Measurements from ENCODE around the gene PAGR1. TPM values are rescaled to one million over a fixed set of nuclear protein-coding genes. Genes with fewer than 3 reads are reported as not detected.

PAGR1 gene
- total RNA-seq, 4 donors from 2014 or later = 28.0 to 33.5 (median 32.1) TPM

DNA sequence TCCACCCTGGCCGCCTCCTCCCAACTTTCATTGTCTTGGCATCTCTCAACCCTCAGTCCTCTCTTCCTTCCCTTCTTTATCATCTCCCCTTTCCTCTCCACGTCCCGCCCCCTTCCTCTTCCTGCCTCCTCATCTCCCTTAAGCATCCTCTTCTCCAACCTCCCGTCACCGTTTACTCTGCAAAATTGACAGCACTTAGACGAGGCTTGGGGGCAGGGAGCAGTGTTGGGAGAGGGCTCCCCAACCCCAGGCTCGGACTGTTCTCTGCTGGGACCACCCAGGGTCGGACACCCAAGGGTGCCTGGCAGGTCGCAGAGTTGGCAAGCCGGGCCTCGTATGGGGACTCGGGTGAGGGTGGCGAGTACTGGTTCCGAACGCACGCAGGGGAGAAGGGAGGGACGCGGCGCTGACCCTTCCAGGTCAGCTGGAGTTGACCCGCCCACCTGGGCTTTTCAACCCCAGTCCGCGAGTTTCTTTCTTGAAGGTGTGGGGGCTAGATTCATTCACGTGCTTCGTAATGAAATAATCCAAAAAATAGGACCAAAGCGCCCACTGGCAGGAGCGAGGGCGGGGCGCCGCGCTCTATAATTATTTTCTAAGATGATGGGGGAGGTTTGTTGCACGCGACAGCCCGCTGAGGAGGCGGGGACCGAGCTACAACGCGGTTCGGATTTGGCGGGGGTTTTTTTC lies 775 bp upstream of the PAGR1 start:
- no peak overlapping the region for H3K4me3 ChIP-seq (ENCODE audit: low read depth, poor library complexity, severe bottlenecking)
- 4 to 8% methylated on average over 39 of the region's 39 CpGs for WGBS, 2 donors
- intact Hi-C loops (cut with DNase I; ENCODE audit: low total_unique reads) = no loop called here
- DNase-seq (ENCODE audit: low spot score in 2 of 2) = peak in 1 of 2 donors; percentile 92
- no peak for TF ChIP-seq POLR2A (IDR thresholded peaks at IDR 0.05)
- TF ChIP-seq, protein P1, sequence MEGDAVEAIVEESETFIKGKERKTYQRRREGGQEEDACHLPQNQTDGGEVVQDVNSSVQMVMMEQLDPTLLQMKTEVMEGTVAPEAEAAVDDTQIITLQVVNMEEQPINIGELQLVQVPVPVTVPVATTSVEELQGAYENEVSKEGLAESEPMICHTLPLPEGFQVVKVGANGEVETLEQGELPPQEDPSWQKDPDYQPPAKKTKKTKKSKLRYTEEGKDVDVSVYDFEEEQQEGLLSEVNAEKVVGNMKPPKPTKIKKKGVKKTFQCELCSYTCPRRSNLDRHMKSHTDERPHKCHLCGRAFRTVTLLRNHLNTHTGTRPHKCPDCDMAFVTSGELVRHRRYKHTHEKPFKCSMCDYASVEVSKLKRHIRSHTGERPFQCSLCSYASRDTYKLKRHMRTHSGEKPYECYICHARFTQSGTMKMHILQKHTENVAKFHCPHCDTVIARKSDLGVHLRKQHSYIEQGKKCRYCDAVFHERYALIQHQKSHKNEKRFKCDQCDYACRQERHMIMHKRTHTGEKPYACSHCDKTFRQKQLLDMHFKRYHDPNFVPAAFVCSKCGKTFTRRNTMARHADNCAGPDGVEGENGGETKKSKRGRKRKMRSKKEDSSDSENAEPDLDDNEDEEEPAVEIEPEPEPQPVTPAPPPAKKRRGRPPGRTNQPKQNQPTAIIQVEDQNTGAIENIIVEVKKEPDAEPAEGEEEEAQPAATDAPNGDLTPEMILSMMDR (IDR thresholded peaks at IDR 0.05) = no peak

- intact Hi-C loops (cut with DNase I; ENCODE audit: low total_unique reads) = no loop called here
- TF ChIP-seq, protein P1 (IDR thresholded peaks at IDR 0.05) = no peak
- no peak for TF ChIP-seq POLR2A (IDR thresholded peaks at IDR 0.05)
- 1 to 3% methylated on average over 37 of the region's 37 CpGs for WGBS, 2 donors
- DNase-seq (ENCODE audit: low spot score in 2 of 2) = peak in 1 of 2 donors; percentile 93
- peak overlapping the region; percentile 84 for H3K4me3 ChIP-seq (ENCODE audit: low read depth, poor library complexity, severe bottlenecking)
These were observed 916 bp downstream of the PAGR1 start for GRCh38 chr16:29816694-29817441.

- intact Hi-C loops (cut with DNase I; ENCODE audit: low total_unique reads) = no loop called here
- no peak overlapping the region for H3K4me3 ChIP-seq (ENCODE audit: low read depth, poor library complexity, severe bottlenecking)
- no peak for DNase-seq (ENCODE audit: low spot score in 2 of 2)
- TF ChIP-seq, protein P1 (IDR thresholded peaks at IDR 0.05) = no peak
- TF ChIP-seq POLR2A (IDR thresholded peaks at IDR 0.05) = no peak
- WGBS, 2 donors = 74 to 82% methylated on average over 4 of the region's 4 CpGs
These were observed 2.1 kb downstream of the PAGR1 start for GRCh38 chr16:29818082-29818481.

- 56 to 60% methylated on average over 15 of the region's 15 CpGs for WGBS, 2 donors
- DNase-seq (ENCODE audit: low spot score in 2 of 2) = no peak
- H3K4me3 ChIP-seq (ENCODE audit: low read depth, poor library complexity, severe bottlenecking) = no peak overlapping the region
- TF ChIP-seq POLR2A (IDR thresholded peaks at IDR 0.05) = no peak
- TF ChIP-seq, protein P1 (IDR thresholded peaks at IDR 0.05) = no peak
- intact Hi-C loops (cut with DNase I; ENCODE audit: low total_unique reads) = no loop called here
These were observed 3.6 kb downstream of the PAGR1 start for GRCh38 chr16:29819506-29819905.

DNA sequence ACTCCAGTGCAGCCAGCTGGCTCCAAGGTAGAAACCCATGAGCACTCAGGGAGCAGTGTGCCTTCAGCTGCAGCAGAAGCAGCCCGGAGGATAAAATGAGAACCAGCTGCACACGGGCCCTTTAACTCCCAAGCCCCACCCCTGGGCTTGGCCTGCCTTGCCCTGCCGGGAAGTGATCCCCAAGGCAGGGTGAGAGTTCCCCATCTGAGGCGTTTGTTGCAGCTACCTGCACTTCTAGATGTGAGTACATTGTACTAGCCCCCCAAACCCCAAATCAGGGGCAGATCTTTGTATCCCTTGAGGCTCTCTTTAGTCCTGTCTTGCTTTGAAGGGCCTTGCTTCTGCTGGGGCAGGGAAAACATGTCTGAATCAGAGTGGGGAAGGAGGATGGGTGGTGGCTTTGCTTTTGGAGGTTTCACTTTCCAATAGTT lies 4.3 kb downstream of the PAGR1 start, which contains the start of gene MVP:
MVP (plus strand) TSS at position 192 of the 431 bp plus-strand sequence. CDS start 10,088 bp downstream, outside the sequence.
- H3K4me3 ChIP-seq (ENCODE audit: low read depth, poor library complexity, severe bottlenecking) = peak within 1 kb of the TSS; percentile 54
- intact Hi-C loops (cut with DNase I; ENCODE audit: low total_unique reads) = no loop called here
- 2 to 3% methylated on average over 4 of the region's 4 CpGs for WGBS, 2 donors
- no peak for DNase-seq (ENCODE audit: low spot score in 2 of 2)
- TF ChIP-seq, protein P1 (IDR thresholded peaks at IDR 0.05) = no peak
- no peak for TF ChIP-seq POLR2A (IDR thresholded peaks at IDR 0.05)

Measured in lower leg skin (tissue), 4 donors.